Effector memory CD8-positive, alpha-beta T cell (primary cell): ENCODE measurements around the gene GSK3B.
A peak's percentile ranks its signal among the peaks of the same experiment; 100 is the strongest.

Experiments used
- ATAC-seq: fragments of 150-1000 bp; cut with Tn5 transposase; replicated peaks from 2 replicates; pipeline ENCODE4 v1.10.0; 2021; ENCODE audit warnings: mild to moderate bottlenecking, moderate library complexity
- DNase-seq, 3 experiments: peaks; one replicate each; pipeline ENCODE4 v3.0.0; 2021
- H3K27ac Mint-ChIP-seq, 2 donors: one replicate each; pipeline ENCODE4 v1.8.0; 2022; ENCODE audit warnings: mild to moderate bottlenecking in 2 of 2, mixed read lengths in 2 of 2, moderate library complexity in 2 of 2
- H3K27me3 Mint-ChIP-seq, 2 donors: one replicate each; pipeline ENCODE4 v1.8.0; 2022; ENCODE audit warnings: mixed read lengths in 2 of 2
- H3K36me3 Mint-ChIP-seq: one replicate; pipeline ENCODE4 v1.8.0; 2022; ENCODE audit warnings: mild to moderate bottlenecking, moderate library complexity, mixed read lengths; ENCODE audit not compliant: insufficient read depth
- H3K4me1 Mint-ChIP-seq, 2 donors: one replicate each; pipeline ENCODE4 v1.8.0; 2022; ENCODE audit warnings: low read depth in 2 of 2, mixed read lengths in 2 of 2
- H3K4me3 Mint-ChIP-seq, 2 donors: one replicate each; pipeline ENCODE4 v1.8.0; 2022; ENCODE audit warnings: mild to moderate bottlenecking in 2 of 2, mixed read lengths in 2 of 2, moderate library complexity in 2 of 2
- H3K9me3 Mint-ChIP-seq, 2 donors: one replicate each; pipeline ENCODE4 v1.8.0; 2022; ENCODE audit warnings: mixed read lengths in 2 of 2

GSK3B gene

DNA sequence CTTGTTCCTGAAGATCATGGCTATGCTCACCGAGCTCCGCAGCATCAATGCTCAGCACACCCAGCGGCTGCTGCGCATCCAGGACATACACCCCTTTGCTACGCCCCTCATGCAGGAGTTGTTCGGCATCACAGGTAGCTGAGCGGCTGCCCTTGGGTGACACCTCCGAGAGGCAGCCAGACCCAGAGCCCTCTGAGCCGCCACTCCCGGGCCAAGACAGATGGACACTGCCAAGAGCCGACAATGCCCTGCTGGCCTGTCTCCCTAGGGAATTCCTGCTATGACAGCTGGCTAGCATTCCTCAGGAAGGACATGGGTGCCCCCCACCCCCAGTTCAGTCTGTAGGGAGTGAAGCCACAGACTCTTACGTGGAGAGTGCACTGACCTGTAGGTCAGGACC is 277.2 kb downstream of the GSK3B start:
- peaks cover 0 to 30% of the 10 kb centered on the region in 2 donors for H3K27me3 Mint-ChIP-seq
- DNase-seq (no peak), ATAC-seq (no peak)
- peaks cover 0 to 4% of the 10 kb centered on the region in 2 donors for H3K4me1 Mint-ChIP-seq
- H3K4me3 Mint-ChIP-seq = no peak overlapping the region
- H3K27ac Mint-ChIP-seq = no peak overlapping the region
- H3K9me3 Mint-ChIP-seq = no peaks in the 10 kb centered on the region
- peaks cover 3% of the 10 kb centered on the region for H3K36me3 Mint-ChIP-seq

DNA sequence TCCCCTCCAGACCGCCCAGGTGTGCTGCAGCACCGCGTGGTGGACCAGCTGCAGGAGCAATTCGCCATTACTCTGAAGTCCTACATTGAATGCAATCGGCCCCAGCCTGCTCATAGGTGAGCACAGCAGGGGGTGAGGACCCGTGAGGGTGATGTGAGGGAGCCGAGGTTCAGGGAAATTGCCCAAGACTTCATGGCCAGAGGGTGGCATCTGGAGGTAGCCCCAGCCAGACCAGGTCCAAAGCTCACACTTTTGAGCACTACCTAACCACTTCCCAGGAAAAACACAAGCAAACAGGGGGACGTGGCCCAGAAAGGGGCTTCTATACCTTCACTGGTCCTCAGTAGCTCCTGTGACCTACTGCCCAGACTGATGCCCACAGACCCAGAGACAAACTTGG is 278.5 kb downstream of the GSK3B start:
- H3K4me3 Mint-ChIP-seq = no peak overlapping the region
- no peak overlapping the region for H3K27ac Mint-ChIP-seq
- H3K36me3 Mint-ChIP-seq = peaks cover 2% of the 10 kb centered on the region
- ATAC-seq (no peak), DNase-seq (no peak)
- peaks cover 0 to 30% of the 10 kb centered on the region in 2 donors for H3K27me3 Mint-ChIP-seq
- no peaks in the 10 kb centered on the region for H3K9me3 Mint-ChIP-seq
- peaks cover 0 to 4% of the 10 kb centered on the region in 2 donors for H3K4me1 Mint-ChIP-seq

DNA sequence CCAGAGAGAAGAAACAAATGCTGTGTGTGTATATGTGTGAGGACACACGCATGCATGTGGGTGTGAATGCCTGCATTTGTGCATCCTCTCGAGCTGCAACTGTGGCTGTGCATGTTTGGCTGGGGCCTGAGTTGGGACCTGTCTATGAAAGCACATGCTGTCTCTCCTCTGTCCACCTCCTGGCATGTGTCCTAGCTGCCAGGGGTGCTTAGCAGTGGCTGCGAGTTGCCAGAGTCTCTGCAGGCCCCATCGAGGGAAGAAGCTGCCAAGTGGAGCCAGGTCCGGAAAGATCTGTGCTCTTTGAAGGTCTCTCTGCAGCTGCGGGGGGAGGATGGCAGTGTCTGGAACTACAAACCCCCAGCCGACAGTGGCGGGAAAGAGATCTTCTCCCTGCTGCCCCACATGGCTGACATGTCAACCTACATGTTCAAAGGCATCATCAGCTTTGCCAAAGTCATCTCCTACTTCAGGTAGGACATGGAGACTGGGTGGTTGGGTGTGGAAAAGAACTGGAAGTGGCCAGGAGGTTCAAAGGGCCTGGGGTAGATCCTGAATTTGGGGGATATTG is 281.7 kb downstream of the GSK3B start:
- no peak for DNase-seq
- H3K36me3 Mint-ChIP-seq = peaks cover 2% of the 10 kb centered on the region
- no peak for ATAC-seq
- H3K9me3 Mint-ChIP-seq = no peaks in the 10 kb centered on the region
- H3K27me3 Mint-ChIP-seq = peaks cover 0 to 30% of the 10 kb centered on the region in 2 donors
- no peak overlapping the region for H3K4me3 Mint-ChIP-seq
- H3K4me1 Mint-ChIP-seq = peaks cover 8 to 12% of the 10 kb centered on the region in 2 donors
- H3K27ac Mint-ChIP-seq = no peak overlapping the region

DNA sequence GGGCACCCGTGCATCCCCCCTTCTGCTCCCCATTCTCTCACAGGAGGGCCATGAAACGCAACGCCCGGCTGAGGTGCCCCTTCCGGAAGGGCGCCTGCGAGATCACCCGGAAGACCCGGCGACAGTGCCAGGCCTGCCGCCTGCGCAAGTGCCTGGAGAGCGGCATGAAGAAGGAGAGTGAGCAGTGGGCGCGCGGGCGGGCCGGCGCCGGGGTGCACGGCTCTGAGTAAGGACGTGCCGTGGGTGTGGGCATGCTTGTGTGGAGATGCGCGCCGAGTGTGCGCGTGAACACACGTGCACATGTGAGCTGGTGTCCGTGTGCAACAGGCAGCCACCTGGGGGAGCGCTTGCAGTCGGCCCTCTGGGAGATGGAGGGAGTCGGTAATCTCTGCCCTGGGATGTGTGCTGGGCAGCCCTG is 284.2 kb downstream of the GSK3B start:
- DNase-seq (peak; percentile 25 to 33 (median 27)), ATAC-seq (peak; percentile 90)
- peak overlapping the region; percentile 88 to 95 for H3K4me3 Mint-ChIP-seq
- no peaks in the 10 kb centered on the region for H3K9me3 Mint-ChIP-seq
- H3K4me1 Mint-ChIP-seq = peaks cover 8 to 12% of the 10 kb centered on the region in 2 donors
- peaks cover 2 to 13% of the 10 kb centered on the region in 2 donors for H3K27me3 Mint-ChIP-seq
- H3K36me3 Mint-ChIP-seq = peaks cover 2% of the 10 kb centered on the region
- peak overlapping the region; percentile 89 to 92 for H3K27ac Mint-ChIP-seq

DNA sequence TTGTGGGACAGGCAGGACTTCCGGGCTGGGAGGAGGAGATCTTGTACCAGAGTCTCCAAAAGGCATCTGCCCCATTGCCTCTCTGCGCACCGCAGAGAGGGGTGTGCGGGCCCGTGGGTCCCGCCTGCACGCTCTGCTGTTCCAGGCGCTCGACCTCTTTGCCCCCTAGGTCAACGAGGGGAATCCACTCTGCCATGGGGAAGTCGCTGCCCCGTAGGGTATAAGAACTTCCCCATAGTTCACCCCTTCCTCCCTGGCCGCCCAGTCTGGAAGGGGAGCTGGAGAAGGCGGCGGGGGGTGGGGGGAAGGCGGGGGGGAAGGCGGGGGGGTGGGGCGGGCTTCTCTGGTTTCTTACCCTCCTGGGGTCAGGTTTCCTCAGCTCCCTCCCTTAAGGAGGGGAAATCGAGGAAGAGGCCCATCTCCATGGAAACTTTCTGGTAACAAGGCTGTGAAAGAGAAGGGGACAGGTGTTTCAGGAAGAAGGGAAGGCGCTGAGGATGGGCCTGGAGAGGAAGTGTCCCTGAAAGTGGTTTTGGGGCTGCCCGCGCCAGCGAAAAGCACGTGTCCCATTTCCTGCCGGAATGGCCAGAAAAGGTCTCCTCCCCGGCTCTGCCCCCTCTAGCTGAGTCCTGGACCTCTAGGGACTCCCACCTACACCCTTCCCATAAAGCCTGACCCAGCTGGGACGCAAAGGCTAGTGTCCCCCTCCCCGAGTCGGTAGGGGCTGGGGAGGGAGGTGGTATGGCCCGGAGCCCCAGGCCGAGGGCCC is 284.8 kb downstream of the GSK3B start:
- Mint-ChIP-seq H3K36me3 (peaks cover 2% of the 10 kb centered on the region), H3K27me3 (peaks cover 7 to 8% of the 10 kb centered on the region in 2 donors), H3K27ac (peak overlapping the region; percentile 89 to 92), H3K9me3 (no peaks in the 10 kb centered on the region), H3K4me1 (peaks cover 8 to 12% of the 10 kb centered on the region in 2 donors), H3K4me3 (peak overlapping the region; percentile 88 to 95)
- DNase-seq (no peak), ATAC-seq (peak; percentile 11)

DNA sequence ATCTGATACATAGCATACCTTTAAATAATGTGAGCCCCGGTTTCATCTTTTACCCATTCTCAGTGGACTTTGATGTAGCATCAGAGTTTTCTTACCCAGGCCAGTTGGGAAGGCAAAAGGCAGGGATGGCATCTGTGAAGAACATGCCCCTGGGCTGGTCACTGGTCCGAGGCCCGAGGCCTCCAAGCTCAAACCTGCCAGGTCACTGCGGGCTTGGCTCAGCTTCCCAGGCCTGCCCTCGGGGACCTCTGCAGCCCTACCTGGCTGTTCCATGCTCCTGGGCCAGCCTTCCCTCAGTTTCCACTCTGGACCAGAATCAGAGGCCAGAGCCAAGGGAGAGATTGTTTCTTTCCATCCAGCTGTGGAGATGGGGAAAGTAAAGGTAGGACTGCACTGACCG is 285.4 kb downstream of the GSK3B start:
- H3K27ac Mint-ChIP-seq = no peak overlapping the region
- H3K4me1 Mint-ChIP-seq = peaks cover 8 to 12% of the 10 kb centered on the region in 2 donors
- no peaks in the 10 kb centered on the region for H3K9me3 Mint-ChIP-seq
- ATAC-seq (no peak), DNase-seq (no peak)
- peaks cover 2% of the 10 kb centered on the region for H3K36me3 Mint-ChIP-seq
- peak overlapping the region; percentile 88 to 95 for H3K4me3 Mint-ChIP-seq
- H3K27me3 Mint-ChIP-seq = peaks cover under 1 to 8% of the 10 kb centered on the region in 2 donors

DNA sequence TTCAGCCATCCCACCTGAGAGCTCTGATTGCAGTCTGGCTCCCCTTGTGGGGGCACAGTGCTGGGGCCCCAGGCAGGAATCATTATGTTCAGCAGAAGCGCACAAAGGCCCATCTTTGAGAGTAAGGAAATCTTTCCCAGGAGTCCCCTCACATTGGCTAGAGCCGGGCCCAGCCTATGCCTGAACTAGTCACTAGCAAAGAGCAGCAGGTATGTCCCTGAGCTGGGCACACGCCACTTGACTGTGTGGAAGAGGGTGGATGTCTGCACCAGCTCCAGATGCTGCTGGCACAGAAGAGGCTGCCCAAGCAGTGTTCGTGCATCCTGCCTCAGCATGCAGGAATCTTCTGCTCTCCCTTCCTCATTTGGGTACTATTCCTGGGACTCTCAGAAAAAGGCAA is 286.0 kb downstream of the GSK3B start:
- Mint-ChIP-seq H3K27ac (no peak overlapping the region), H3K9me3 (no peaks in the 10 kb centered on the region), H3K27me3 (peaks cover 0 to 8% of the 10 kb centered on the region in 2 donors), H3K36me3 (peaks cover 2% of the 10 kb centered on the region), H3K4me1 (peaks cover 8 to 12% of the 10 kb centered on the region in 2 donors), H3K4me3 (no peak overlapping the region)
- no peak for ATAC-seq
- no peak for DNase-seq

DNA sequence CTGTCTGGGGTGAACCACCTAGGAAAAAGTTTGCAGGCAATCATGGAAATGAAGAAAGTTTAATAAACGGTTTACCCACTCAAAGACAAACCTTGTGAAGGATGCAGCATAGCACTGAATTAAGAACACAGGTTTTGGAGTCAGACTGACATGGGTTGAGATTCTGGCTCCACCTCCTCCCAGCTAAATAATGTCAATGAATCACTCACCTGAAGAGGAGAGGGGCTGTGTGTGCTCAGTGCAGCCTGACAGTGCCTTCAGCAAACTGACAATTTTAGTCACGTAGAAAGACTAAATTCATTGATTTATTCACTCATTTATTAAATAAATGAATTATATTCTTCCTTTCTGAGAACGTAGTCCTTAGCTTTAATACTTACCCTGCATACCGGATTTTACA is 293.4 kb downstream of the GSK3B start:
- ATAC-seq = no peak

DNA sequence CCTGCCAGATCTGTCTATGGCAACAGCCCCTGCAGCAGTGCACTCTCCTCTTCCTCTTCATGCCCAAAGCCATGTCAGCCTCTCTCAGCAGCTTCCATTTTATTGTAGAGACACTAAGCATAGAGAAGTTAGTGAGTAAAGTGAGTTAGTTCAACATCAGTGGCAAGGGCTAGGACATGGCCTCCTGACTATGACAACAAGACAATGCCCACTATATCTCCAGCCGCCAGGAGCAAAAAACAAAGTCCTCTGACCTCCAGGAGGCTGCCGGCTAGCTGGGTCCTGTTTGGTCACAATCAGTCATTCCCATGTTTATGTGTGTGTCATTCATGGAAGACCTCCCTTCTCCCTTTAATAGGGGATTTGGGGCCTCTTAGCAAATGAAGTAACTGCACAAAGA is 297.5 kb downstream of the GSK3B start:
- H3K4me3 Mint-ChIP-seq = no peak overlapping the region
- peaks cover 29 to 39% of the 10 kb centered on the region in 2 donors for H3K27me3 Mint-ChIP-seq
- ATAC-seq (no peak), DNase-seq (no peak)
- no peaks in the 10 kb centered on the region for H3K4me1 Mint-ChIP-seq
- no peaks in the 10 kb centered on the region for H3K36me3 Mint-ChIP-seq
- no peak overlapping the region for H3K27ac Mint-ChIP-seq
- H3K9me3 Mint-ChIP-seq = no peaks in the 10 kb centered on the region

More for the DNA sequence above, 293.4 kb downstream of the GSK3B start:
- peaks cover 22 to 42% of the 10 kb centered on the region in 2 donors for H3K27me3 Mint-ChIP-seq
- no peaks in the 10 kb centered on the region for H3K36me3 Mint-ChIP-seq
- DNase-seq = no peak
- no peak overlapping the region for H3K27ac Mint-ChIP-seq
- no peaks in the 10 kb centered on the region for H3K9me3 Mint-ChIP-seq
- no peaks in the 10 kb centered on the region for H3K4me1 Mint-ChIP-seq
- H3K4me3 Mint-ChIP-seq = no peak overlapping the region

DNA sequence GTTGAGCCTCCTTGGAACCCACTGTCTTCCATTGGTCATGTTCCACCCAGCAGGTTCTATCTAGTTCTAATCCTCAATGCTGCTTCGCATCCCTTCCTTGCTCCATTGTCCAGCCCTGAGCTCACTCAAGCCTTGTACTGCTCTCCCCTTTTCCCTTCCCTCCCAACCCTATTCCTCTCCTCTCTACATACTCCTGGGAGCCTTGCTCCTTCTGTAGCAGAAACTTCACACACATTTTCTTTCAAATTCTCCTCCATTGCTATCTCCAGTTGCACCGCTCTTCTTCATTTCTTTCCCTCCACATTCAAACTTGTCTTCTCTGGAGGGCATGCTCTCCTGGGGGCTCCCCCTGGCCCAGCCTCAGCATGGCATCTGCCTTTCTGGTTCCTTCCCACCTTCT is 297.9 kb downstream of the GSK3B start:
- H3K4me3 Mint-ChIP-seq = no peak overlapping the region
- DNase-seq = no peak
- no peak overlapping the region for H3K27ac Mint-ChIP-seq
- H3K4me1 Mint-ChIP-seq = no peaks in the 10 kb centered on the region
- ATAC-seq = no peak
- no peaks in the 10 kb centered on the region for H3K9me3 Mint-ChIP-seq
- peaks cover 25 to 35% of the 10 kb centered on the region in 2 donors for H3K27me3 Mint-ChIP-seq
- no peaks in the 10 kb centered on the region for H3K36me3 Mint-ChIP-seq

DNA sequence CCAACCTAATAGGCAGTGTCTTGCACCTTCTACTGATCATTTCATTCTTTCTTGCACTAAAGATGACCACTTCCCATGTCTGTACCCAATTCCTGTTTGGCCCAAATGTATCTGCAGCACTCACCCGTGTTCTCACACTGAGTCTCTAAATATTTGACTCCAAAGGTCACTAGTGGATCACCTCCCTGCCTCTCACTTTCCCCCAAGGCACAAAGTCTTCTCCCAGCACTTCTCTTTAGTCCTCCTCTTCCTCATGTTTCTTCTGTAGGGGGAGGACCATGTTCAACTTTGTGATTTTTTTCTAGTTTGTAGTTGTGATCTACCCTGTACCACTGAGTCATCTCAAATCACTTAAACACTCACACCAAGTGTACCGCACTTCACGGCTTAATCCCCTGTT is 298.4 kb downstream of the GSK3B start:
- Mint-ChIP-seq H3K27me3 (peaks cover 22 to 32% of the 10 kb centered on the region in 2 donors), H3K27ac (no peak overlapping the region)

DNA sequence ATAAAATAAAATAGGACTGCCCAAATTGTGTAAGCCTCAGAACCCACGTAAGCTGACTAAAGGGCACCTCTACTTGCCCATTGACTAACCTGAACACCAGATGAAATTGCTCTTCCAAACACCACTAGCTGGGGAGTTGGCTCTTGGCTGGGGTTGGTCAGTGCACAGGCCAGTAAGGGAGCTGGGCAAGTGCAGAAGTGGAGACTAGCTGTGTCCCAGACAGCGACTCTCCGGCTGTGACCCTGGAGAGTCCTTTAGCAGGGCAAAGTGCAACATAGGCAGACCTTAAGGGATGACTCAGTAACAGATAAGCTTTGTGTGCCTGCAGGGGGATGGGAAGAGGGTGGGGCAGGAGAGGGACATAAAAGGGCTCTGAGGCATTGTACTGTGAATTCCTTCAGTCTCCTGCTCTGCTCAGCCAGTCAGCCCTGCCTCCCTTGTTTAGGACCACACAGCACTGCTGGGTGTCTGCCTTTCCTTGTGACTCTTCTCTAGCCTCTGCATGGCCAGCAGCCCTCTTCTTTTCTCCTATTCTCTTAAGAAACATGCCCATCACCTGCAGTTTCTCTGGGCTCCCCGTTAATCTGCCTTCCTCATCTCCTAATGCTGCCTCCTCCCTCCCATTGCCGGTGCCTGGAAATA is 299.2 kb downstream of the GSK3B start:
- Mint-ChIP-seq H3K27me3 (peaks cover 22 to 26% of the 10 kb centered on the region in 2 donors), H3K36me3 (no peaks in the 10 kb centered on the region), H3K27ac (no peak overlapping the region), H3K4me3 (no peak overlapping the region), H3K4me1 (no peaks in the 10 kb centered on the region), H3K9me3 (no peaks in the 10 kb centered on the region)
- ATAC-seq = no peak
- DNase-seq = no peak

More for the DNA sequence above, 298.4 kb downstream of the GSK3B start:
- Mint-ChIP-seq H3K4me3 (no peak overlapping the region), H3K9me3 (no peaks in the 10 kb centered on the region), H3K36me3 (no peaks in the 10 kb centered on the region), H3K4me1 (no peaks in the 10 kb centered on the region)
- DNase-seq (no peak), ATAC-seq (no peak)

DNA sequence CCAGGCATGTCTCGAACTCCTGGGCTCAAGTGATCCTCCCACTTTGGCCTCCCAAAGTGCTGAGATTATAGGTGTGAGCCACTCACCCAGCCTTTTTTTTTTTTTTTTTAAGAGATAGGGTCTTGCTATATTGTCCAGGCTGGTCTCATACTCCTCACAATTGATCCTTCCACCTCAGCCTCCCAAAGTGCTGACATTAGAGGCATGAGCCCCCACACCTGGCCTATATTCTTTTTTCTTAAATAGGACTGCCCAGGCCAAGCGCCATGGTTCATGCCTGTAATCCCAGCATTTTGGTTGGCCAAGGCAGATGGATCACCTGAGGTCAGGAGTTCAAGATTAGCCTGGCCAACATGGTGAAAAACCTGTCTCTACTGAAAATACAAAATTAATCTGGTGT is 299.8 kb downstream of the GSK3B start:
- H3K27ac Mint-ChIP-seq = no peak overlapping the region
- no peak for DNase-seq
- H3K4me1 Mint-ChIP-seq = no peaks in the 10 kb centered on the region
- no peaks in the 10 kb centered on the region for H3K36me3 Mint-ChIP-seq
- H3K4me3 Mint-ChIP-seq = no peak overlapping the region
- H3K27me3 Mint-ChIP-seq = peaks cover 22% of the 10 kb centered on the region in 2 donors
- no peak for ATAC-seq
- no peaks in the 10 kb centered on the region for H3K9me3 Mint-ChIP-seq

DNA sequence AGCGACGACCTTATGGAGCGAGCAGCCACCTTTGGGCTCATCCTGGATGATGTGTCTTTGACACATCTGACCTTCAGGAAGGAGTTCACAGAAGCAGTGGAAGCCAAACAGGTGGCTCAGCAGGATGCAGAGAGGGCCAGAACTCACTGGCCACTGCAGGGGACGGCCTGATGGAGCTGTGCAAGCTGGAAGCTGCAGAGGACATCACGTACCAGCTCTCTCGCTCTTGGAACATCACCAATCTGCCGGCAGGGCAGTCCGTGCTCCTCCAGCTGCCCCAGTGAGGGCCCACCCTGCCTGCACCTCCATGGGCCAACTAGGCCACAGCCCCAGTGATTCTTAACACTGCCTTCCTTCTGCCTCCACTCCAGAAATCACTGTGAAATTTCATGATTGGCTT is 302.0 kb downstream of the GSK3B start:
- no peaks in the 10 kb centered on the region for H3K9me3 Mint-ChIP-seq
- ATAC-seq = no peak
- no peak overlapping the region for H3K4me3 Mint-ChIP-seq
- H3K4me1 Mint-ChIP-seq = no peaks in the 10 kb centered on the region
- H3K27ac Mint-ChIP-seq = no peak overlapping the region
- H3K27me3 Mint-ChIP-seq = peaks cover 16 to 22% of the 10 kb centered on the region in 2 donors
- H3K36me3 Mint-ChIP-seq = no peaks in the 10 kb centered on the region
- DNase-seq = no peak
